B cell (primary cell): ENCODE data around the gene RAC3. TPM values are rescaled to one million over a fixed set of nuclear protein-coding genes. Genes with fewer than 3 reads are reported as not detected.

ENCODE experiments used
- ATAC-seq: fragments of 200-7000 bp; cut with Tn5 transposase; one replicate; pipeline ENCODE4 v1.10.0; 2021; ENCODE audit warnings: low read depth, mild to moderate bottlenecking, moderate number of reproducible peaks, moderate library complexity
- CTCF ChIA-PET: fragments of 350-600 bp; sonication (Branson Sonifier 250); formaldehyde crosslinking; loops from one replicate; lab custom pipeline; 2021; ENCODE audit warnings: antibody characterized with exemption, inconsistent platforms; lab: Charles Lee
- POLR2A ChIA-PET: fragments of 350-600 bp; sonication (Branson Sonifier 250); formaldehyde crosslinking; loops from one replicate; lab custom pipeline; 2021; ENCODE audit warnings: antibody characterized with exemption; lab: Charles Lee
- DNase-seq: peaks from one replicate; pipeline ENCODE4 v3.0.0; 2013
- H2AFZ ChIP-seq: 2 replicates; pipeline ENCODE4 v1.6.1; 2012; ENCODE audit warnings: mild to moderate bottlenecking, low read depth, low read length; ENCODE audit not compliant: insufficient read depth, poor library complexity, severe bottlenecking
- H3K27ac ChIP-seq, 2 donors: 1 replicate in 1 of 2; 2 replicates in 1 of 2; pipeline ENCODE4 v1.5.1; 2012 to 2013; ENCODE audit warnings: low read length in 2 of 2, mild to moderate bottlenecking in 2 of 2, moderate library complexity in 1 of 2
- H3K27me3 ChIP-seq, 4 experiments: fragments of 200-600 bp in 1 of 4; sonication (generic) in 1 of 4; replicated peaks in 1 of 4; 1 replicate in 2 of 4; 2 replicates in 2 of 4; pipeline versions ENCODE4 v1.6.1 to v1.7.0; 2013 to 2016; ENCODE audit warnings: low read length in 3 of 4, mild to moderate bottlenecking in 2 of 4, mixed read lengths in 1 of 4, moderate library complexity in 1 of 4; ENCODE audit not compliant: insufficient read depth in 4 of 4, control insufficient read depth in 3 of 4; ENCODE audit errors: control extremely low read depth in 1 of 4
- H3K36me3 ChIP-seq, 2 experiments: replicated peaks in 1 of 2; 1 replicate in 1 of 2; 2 replicates in 1 of 2; pipeline versions ENCODE4 v1.6.1 to v1.7.1; 2013; ENCODE audit warnings: low read length in 1 of 2; ENCODE audit not compliant: insufficient read depth in 2 of 2, control insufficient read depth in 1 of 2; ENCODE audit errors: control extremely low read depth in 1 of 2, extremely low read depth in 1 of 2
- H3K4me1 ChIP-seq, 2 donors: fragments of 200-600 bp in 1 of 2; sonication (generic) in 1 of 2; 1 replicate in 1 of 2; 2 replicates in 1 of 2; pipeline versions ENCODE4 v1.5.1 to v1.6.1; 2013 to 2017; ENCODE audit warnings: low read length in 2 of 2; ENCODE audit not compliant: control insufficient read depth in 2 of 2, insufficient read depth in 2 of 2
- H3K4me2 ChIP-seq: replicated peaks from 2 replicates; pipeline ENCODE3; 2012; ENCODE audit warnings: mild to moderate bottlenecking, low read depth, low read length; ENCODE audit not compliant: poor library complexity, severe bottlenecking
- H3K4me3 ChIP-seq, 5 experiments: fragments of 200-600 bp in 1 of 5; sonication (generic) in 1 of 5; 1 replicate in 3 of 5; 2 replicates in 2 of 5; pipeline versions ENCODE4 v1.5.1 to v1.7.0; 2011 to 2016; ENCODE audit warnings: low read length in 4 of 5, mild to moderate bottlenecking in 4 of 5, low read depth in 2 of 5, control low read depth in 1 of 5, moderate library complexity in 1 of 5; ENCODE audit not compliant: insufficient read depth in 1 of 5; ENCODE audit errors: control extremely low read depth in 1 of 5, extremely low read depth in 1 of 5
- H3K79me2 ChIP-seq: fragments of 200-600 bp; sonication (generic); one replicate; pipeline ENCODE4 v1.6.0; 2016; ENCODE audit warnings: low read length; ENCODE audit not compliant: control insufficient read depth, insufficient read depth
- H3K9ac ChIP-seq: fragments of 200-600 bp; sonication (generic); 2 replicates; pipeline ENCODE4 v1.6.1; 2017; ENCODE audit warnings: mild to moderate bottlenecking, low read length, moderate library complexity
- H3K9me3 ChIP-seq, 3 donors: one replicate each; pipeline versions ENCODE4 v1.6.1 to v1.7.1; 2013; ENCODE audit warnings: low read length in 2 of 3; ENCODE audit not compliant: control insufficient read depth in 2 of 3, insufficient read depth in 1 of 3; ENCODE audit errors: control extremely low read depth in 1 of 3
- H4K20me1 ChIP-seq: 2 replicates; pipeline ENCODE4 v1.6.0; 2012; ENCODE audit warnings: mild to moderate bottlenecking, low read length; ENCODE audit not compliant: insufficient read depth, control insufficient read depth, poor library complexity, severe bottlenecking
- H3K27ac Mint-ChIP-seq: one replicate; pipeline ENCODE4 v1.8.0; 2021; ENCODE audit warnings: mixed read lengths
- H3K27me3 Mint-ChIP-seq: one replicate; pipeline ENCODE4 v1.8.0; 2021; ENCODE audit warnings: mixed read lengths
- H3K4me1 Mint-ChIP-seq: one replicate; pipeline ENCODE4 v1.8.0; 2021; ENCODE audit warnings: mixed read lengths
- H3K4me3 Mint-ChIP-seq: one replicate; pipeline ENCODE4 v1.8.0; 2021; ENCODE audit warnings: mixed read lengths
- H3K9me3 Mint-ChIP-seq: one replicate; pipeline ENCODE4 v1.8.0; 2022; ENCODE audit warnings: mixed read lengths; ENCODE audit not compliant: insufficient read depth
- CTCF ChIP-seq: fragments of 200-600 bp; IDR thresholded peaks from one replicate; pipeline ENCODE4 v1.8.0; 2022; ENCODE audit warnings: antibody characterized with exemption, mild to moderate bottlenecking
- EZH2 ChIP-seq: IDR thresholded peaks from 2 replicates; pipeline ENCODE4 v1.6.1; 2012; ENCODE audit warnings: borderline replicate concordance, low read depth, mild to moderate bottlenecking, moderate library complexity, low read length; ENCODE audit not compliant: insufficient read depth, poor library complexity, severe bottlenecking
- WGBS: methylation state at CpG from one replicate; pipeline ENCODE4 v1.1.5; 2013; ENCODE audit warnings: missing lambda C conversion rate; ENCODE audit not compliant: insufficient coverage; 5-methylcytosine and 5-hydroxymethylcytosine counted together
- intact Hi-C: fragments of 100-400 bp; cut with micrococcal nuclease; formaldehyde crosslinking; loops from one replicate; pipeline ENCODE4 v1.10.0; 2022
- polyA plus RNA-seq: library from polyadenylated mRNA; depleted of rRNA; stranded (reverse); fragments of >200 nt; gene quantifications from 2 replicates; pipeline ENCODE4 v1.2.3, GENCODE V29; 2012
- total RNA-seq, 2 donors: library from RNA; stranded (reverse); fragments of 120-200 nt in 1 of 2; gene quantifications; 1 replicate in 1 of 2; 2 replicates in 1 of 2; pipeline versions ENCODE4 v1.2.3 to v1.2.4, GENCODE V29; 2013 to 2022

RAC3 gene
- total and polyA plus RNA-seq, 2 donors (not counting 1 experiment from before 2014, with no cell fraction given) = 0.62 to 2.0 TPM

DNA sequence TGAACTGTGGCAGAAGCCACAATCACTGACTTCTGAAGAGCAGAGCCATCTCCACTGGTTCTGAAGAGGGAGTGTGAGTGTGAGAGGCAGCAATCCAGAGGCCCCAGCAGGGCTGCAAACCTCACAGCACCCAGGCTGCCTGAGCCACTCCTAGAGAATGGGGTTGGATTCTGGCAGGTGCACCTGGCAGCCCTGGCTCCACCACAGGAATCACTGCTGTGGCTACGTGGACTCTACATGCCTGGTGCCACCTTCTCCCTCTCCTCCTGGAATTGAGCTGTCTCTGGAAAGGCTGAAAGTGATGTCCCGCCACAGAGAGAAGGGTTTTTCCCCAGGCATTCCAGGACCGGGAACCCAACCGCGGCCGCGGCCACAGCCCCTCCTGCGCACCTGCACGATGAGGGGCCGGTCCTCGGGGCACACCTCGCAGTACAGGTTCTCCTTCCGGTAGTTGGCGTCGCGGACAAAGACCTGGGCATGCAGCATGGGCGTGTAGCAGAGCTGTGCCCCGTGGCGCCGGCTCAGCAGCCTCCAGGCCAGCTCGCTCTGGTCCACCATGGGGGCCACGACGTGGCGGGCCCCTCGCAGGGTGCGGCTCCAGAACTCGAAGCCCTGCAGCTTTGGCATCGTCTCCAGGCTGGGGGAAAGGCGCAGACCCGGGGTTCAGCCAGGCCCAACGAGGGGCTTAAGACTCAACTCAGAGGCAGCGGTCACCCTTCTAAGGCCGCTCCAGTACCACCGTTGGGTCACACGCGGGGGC is 33.1 kb downstream of the RAC3 start:
- peak overlapping the region; percentile 18 to 76 (median 64) for H3K4me3 ChIP-seq
- Mint-ChIP-seq H3K4me1 (peaks cover 15% of the 10 kb centered on the region), H3K4me3 (peak overlapping the region; percentile 69), H3K27ac (peak overlapping the region; percentile 53), H3K27me3 (no peaks in the 10 kb centered on the region), H3K9me3 (no peaks in the 10 kb centered on the region)
- H3K27ac ChIP-seq = peak overlapping the region in 1 of 2 donors; percentile 73
- peak overlapping the region; percentile 85 for H3K4me2 ChIP-seq
- 55% methylated on average over 36 of the region's 36 CpGs for WGBS
- no peaks in the 10 kb centered on the region for H3K9me3 ChIP-seq
- peak overlapping the region; percentile 75 for H3K9ac ChIP-seq
- peak overlapping the region; percentile 100 for H2AFZ ChIP-seq
- CTCF ChIA-PET = interaction anchor here (1.1 to 1.3 kb wide), 2 partner anchors 27 to 41 kb away, joined by 3 to 4 read pairs; partner anchors contain the start of gene DCXR
- no peaks in the 10 kb centered on the region for H3K27me3 ChIP-seq
- no peak for DNase-seq
- ATAC-seq = no peak
- H3K4me1 ChIP-seq = peaks cover 16 to 26% of the 10 kb centered on the region in 2 donors
- H3K79me2 ChIP-seq = peaks cover 12% of the 10 kb centered on the region
- POLR2A ChIA-PET = interaction anchor here (0.6 to 1.3 kb wide), 3 partner anchors 11 to 85 kb away, joined by 3 to 4 read pairs (median 4); partner anchors contain the start of gene DCXR
- no peak for TF ChIP-seq EZH2
- TF ChIP-seq CTCF = no peak
- peaks cover 8% of the 10 kb centered on the region for H4K20me1 ChIP-seq
- peaks cover 0 to 20% of the 10 kb centered on the region in 2 experiments for H3K36me3 ChIP-seq
- intact Hi-C loops = loop anchor here (1.0 kb wide), 1 partner anchor 34 kb away; the partner anchor contains the start of gene FASN
